T-helper 17 cell (primary cell): ENCODE results near the gene LDLRAD3. TPM values are rescaled to one million over a fixed set of nuclear protein-coding genes. Genes with fewer than 3 reads are reported as not detected.
"Not testable (repeated sequence)": the region's sequence is repeated elsewhere in the genome, so short reads cannot be mapped to it uniquely, and the experiment has no call there.

Experiments used
- ATAC-seq: fragments of 150-1000 bp; cut with Tn5 transposase; 2 replicates; pipeline ENCODE4 v1.10.0; 2021; ENCODE audit warnings: mild to moderate bottlenecking, moderate library complexity
- DNase-seq, 3 donors: peaks; one replicate each; pipeline versions ENCODE4 v3.0.0 to v3.0.0-alpha.2; 2020 to 2021
- H3K9me3 ChIP-seq: one replicate; pipeline ENCODE4 v1.7.0; 2013; ENCODE audit warnings: low read length, mild to moderate bottlenecking; ENCODE audit not compliant: control insufficient read depth, poor library complexity, severe bottlenecking
- H3K27ac Mint-ChIP-seq: one replicate; pipeline ENCODE4 v1.8.0; 2022; ENCODE audit warnings: mild to moderate bottlenecking, moderate library complexity, mixed read lengths
- H3K27me3 Mint-ChIP-seq: one replicate; pipeline ENCODE4 v1.8.0; 2022; ENCODE audit warnings: mixed read lengths
- H3K36me3 Mint-ChIP-seq: one replicate; pipeline ENCODE4 v1.8.0; 2022; ENCODE audit warnings: low read depth, mixed read lengths
- H3K4me1 Mint-ChIP-seq: one replicate; pipeline ENCODE4 v1.8.0; 2022; ENCODE audit warnings: mild to moderate bottlenecking, mixed read lengths
- H3K4me3 Mint-ChIP-seq: one replicate; pipeline ENCODE4 v1.8.0; 2022; ENCODE audit warnings: mild to moderate bottlenecking, moderate library complexity, mixed read lengths
- total RNA-seq, 4 donors: library from RNA in 2 of 4; stranded (reverse) in 2 of 4; gene quantifications; one replicate each; pipeline ENCODE4 v1.2.3 and lab custom pipeline; 2022 to 2026

LDLRAD3 gene
- total RNA-seq, 2 donors from 2014 or later, result 0.42 to 1.4 TPM

DNA sequence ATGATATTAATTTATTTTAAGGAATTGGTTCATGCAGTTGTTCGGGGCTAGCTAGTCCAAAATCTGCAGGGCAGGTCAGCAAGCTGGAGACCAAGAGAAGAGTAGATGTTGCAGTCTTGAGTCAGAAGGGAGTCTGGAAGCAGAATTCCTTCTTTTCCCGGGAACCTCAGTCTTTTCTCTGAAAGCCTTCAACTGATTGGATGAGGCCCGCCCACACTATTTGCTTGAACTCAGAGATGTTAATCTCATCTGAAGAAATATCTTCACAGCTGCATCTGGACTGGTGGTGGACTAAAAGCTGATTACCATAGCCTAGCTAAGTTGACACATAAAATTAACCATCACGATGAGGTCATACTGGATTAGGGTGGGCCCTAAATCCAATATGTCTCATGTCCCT lies 223.2 kb downstream of the LDLRAD3 start:
- Mint-ChIP-seq H3K4me1 (no peaks in the 10 kb centered on the region), H3K4me3 (no peak overlapping the region), H3K36me3 (no peaks in the 10 kb centered on the region), H3K27me3 (peaks cover 8% of the 10 kb centered on the region), H3K27ac (no peak overlapping the region)
- no peak for ATAC-seq
- H3K9me3 ChIP-seq, result no peaks in the 10 kb centered on the region
- no peak for DNase-seq

DNA sequence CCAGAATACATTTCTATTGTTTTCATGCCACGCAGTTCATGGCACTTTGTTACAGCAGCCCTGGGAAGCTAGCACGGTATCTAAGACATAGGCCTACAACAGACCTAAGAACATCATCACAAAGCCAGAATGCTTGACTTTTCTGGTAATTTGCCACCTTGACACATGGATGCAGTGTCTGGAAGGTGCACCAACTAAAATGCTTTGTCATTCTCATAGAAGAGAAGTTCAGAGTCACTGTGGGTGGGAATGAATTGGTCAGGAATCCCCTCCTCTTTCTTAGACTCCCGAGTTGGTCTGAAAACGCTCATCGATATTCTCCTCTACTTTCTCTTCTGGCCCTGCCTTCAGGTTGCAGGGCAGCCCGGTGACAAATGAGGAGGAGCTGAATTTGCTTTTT lies 223.9 kb downstream of the LDLRAD3 start:
- no peak overlapping the region for H3K27ac Mint-ChIP-seq
- DNase-seq (no peak), ATAC-seq (no peak)
- peaks cover 8% of the 10 kb centered on the region for H3K27me3 Mint-ChIP-seq
- no peak overlapping the region for H3K4me3 Mint-ChIP-seq
- H3K36me3 Mint-ChIP-seq, result no peaks in the 10 kb centered on the region
- H3K9me3 ChIP-seq, result no peaks in the 10 kb centered on the region
- H3K4me1 Mint-ChIP-seq, result no peaks in the 10 kb centered on the region

DNA sequence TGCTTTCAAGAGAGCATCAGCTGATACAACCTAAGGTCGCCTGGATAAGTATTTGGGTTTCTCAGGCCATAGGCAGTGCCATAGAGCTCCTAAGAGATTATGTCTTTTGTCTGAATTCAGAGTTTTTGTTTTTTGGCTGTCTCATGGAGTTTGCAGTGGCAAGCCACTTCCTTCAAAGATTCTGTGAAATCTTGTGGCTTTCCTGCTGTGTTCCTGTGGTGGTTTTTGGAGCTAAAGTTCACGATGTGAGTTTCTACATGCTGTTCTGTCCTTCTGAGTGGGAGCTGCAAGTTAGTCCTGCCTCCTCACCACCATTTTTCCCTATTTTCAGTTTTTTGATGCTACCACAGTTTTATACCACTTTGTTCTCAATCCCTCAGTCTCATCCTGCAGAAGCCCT lies 234.0 kb downstream of the LDLRAD3 start:
- DNase-seq, result no peak
- ATAC-seq, result no peak
- Mint-ChIP-seq H3K4me3 (no peak overlapping the region), H3K27me3 (peaks cover 40% of the 10 kb centered on the region), H3K27ac (no peak overlapping the region), H3K4me1 (no peaks in the 10 kb centered on the region), H3K36me3 (peaks cover 2% of the 10 kb centered on the region)
- no peaks in the 10 kb centered on the region for H3K9me3 ChIP-seq

DNA sequence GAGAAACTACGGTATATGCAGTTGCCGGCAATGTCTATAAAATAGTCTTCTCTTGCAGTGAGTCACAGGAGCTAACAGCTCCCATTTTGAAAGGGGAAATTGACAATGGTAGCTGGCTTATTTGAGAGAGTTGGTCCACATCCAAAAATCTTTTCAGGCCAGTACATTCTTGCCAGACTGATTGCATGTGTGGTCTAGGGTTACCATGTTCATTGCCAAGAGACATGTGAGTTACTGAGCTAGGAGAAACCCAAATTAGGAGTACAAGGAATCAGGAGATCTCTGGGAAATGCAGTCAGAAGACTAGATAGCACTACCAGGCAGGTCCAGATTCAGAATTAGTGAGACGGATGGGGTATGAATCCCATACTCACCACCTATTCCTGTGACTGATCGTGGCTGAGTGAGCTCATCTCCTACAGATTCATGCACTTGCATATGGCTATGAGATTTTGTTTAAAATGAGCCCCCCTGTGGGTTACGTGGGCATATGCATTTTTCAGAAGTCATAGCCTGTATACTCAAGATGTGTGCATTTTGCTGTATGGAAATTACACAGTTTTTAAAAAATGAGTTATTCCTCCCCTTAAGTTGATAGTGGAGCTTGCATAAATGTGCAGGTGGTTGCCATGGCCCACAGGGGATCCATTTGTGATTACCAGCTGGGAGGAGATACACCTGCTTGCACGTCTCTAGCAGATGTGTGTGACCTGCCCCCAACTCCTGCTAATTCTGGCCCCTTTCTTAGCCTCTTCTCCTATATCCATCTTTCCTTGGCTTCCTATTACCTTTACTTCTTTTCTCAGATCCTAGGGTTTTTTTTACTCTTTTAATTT lies 242.7 kb downstream of the LDLRAD3 start:
- Mint-ChIP-seq H3K27me3 (peaks cover 27% of the 10 kb centered on the region), H3K4me1 (no peaks in the 10 kb centered on the region), H3K36me3 (peaks cover 4% of the 10 kb centered on the region), H3K27ac (no peak overlapping the region), H3K4me3 (no peak overlapping the region)
- no peaks in the 10 kb centered on the region for H3K9me3 ChIP-seq
- no peak for ATAC-seq
- no peak for DNase-seq

DNA sequence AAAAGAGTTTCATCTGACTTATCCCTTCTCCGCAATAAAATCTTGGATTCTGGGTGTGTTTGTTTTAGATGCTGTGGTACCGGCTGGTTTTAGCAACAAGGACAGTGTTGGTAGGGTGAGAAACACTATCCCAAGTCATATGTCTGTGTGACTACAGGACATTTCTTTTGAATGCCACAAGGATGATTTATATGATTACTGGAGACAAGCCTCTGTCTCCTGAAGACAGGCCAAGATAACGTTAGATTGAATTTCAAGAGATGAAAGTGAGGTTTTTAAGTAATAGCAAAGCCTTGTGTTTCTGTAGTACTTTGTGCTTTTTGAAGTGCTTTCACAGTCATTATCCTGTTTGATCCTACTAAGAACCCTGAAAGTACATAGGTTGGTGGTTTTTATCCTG lies 243.8 kb downstream of the LDLRAD3 start:
- Mint-ChIP-seq H3K27me3 (peaks cover 18% of the 10 kb centered on the region), H3K4me1 (no peaks in the 10 kb centered on the region), H3K4me3 (no peak overlapping the region), H3K36me3 (peaks cover 2% of the 10 kb centered on the region), H3K27ac (no peak overlapping the region)
- ATAC-seq, result no peak
- DNase-seq, result no peak
- no peaks in the 10 kb centered on the region for H3K9me3 ChIP-seq

DNA sequence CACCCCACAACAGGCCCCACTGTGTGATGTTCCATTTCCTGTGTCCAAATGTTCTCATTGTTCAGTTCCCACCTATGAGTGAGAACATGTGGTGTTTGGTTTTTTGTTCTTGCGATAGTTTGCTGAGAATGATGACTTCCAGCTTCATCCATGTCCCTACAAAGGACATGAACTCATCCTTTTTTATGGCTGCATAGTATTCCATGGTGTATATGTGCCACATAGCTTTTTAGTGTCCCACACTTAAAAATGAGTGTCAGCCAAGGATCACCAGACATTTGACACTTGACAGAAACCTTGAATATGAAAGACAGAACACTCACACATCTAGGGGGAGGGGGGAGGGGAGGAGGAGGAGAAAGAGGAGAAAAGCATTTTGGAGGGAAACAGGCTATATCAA lies 245.9 kb downstream of the LDLRAD3 start:
- H3K9me3 ChIP-seq, ATAC-seq, H3K4me3 Mint-ChIP-seq, H3K27ac Mint-ChIP-seq, DNase-seq, H3K36me3 Mint-ChIP-seq, H3K4me1 Mint-ChIP-seq: not testable (repeated sequence)
- H3K27me3 Mint-ChIP-seq, result peaks cover 23% of the 10 kb centered on the region

DNA sequence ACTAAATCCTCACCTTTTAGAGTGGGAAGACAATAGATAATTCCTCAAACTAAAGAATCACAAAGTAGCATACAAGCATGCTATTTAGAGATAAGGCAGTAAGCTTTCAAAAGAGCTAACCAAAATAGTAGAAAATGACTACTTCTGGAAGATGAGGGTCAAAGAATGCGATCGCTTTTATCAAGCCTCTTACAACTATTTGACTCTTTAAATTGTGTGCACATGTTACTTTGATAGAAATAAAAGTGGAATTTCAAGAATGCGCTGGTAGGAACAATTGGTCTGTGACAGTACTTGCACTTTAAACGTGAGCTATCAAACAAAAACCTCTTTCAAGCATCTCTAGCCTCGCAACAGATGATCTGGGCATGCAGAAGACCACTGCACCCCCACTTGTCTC lies 248.1 kb downstream of the LDLRAD3 start:
- no peak overlapping the region for H3K4me3 Mint-ChIP-seq
- no peak for ATAC-seq

DNA sequence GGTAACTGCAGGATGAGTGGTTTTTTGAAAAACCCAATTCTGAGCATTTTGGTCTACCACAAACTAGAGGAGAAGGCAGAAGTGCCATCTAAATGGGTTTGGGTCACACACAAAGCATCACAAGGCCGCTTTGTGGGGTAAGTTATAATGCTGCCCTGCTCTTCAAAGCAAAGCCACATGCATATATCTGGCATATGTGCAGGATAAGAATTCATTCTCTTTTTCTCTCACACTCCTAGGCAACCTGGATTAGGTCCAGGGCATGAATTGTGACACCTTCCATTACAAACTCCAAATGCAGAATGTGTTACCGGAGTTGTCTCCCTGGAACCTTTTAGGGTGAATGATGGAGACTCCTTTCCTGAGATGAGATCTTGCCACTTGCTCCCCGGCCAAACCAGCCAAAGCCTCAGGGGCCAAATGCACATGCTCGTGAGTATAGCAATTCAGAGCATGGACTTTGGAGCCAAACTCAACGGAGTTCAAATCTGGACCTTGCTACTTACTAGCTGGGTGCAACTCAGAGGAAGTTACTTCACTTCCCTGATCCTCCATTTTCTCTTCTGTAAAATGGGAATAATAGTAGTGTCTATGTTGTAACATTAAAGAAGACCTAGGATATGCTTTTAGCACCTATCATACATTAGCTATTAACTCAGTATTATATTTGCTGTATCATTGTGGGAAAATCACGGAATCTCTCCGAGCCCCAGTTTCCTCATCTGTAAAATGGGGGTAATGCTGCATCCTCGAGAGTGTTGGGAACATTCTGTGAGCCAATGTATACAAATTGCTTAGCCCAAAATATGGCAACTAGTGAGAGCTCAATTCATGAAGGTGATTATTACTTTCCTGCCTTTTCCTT lies 248.8 kb downstream of the LDLRAD3 start:
- H3K9me3 ChIP-seq, result no peaks in the 10 kb centered on the region
- ATAC-seq, result no peak
- no peak overlapping the region for H3K27ac Mint-ChIP-seq
- H3K4me3 Mint-ChIP-seq, result no peak overlapping the region
- no peaks in the 10 kb centered on the region for H3K36me3 Mint-ChIP-seq
- no peak for DNase-seq
- H3K27me3 Mint-ChIP-seq, result peaks cover 19% of the 10 kb centered on the region
- peaks cover 4% of the 10 kb centered on the region for H3K4me1 Mint-ChIP-seq

More for the DNA sequence above, 248.1 kb downstream of the LDLRAD3 start:
- peaks cover 23% of the 10 kb centered on the region for H3K27me3 Mint-ChIP-seq
- H3K36me3 Mint-ChIP-seq, result no peaks in the 10 kb centered on the region
- H3K9me3 ChIP-seq, result no peaks in the 10 kb centered on the region
- peaks cover 4% of the 10 kb centered on the region for H3K4me1 Mint-ChIP-seq
- DNase-seq, result no peak
- H3K27ac Mint-ChIP-seq, result no peak overlapping the region

DNA sequence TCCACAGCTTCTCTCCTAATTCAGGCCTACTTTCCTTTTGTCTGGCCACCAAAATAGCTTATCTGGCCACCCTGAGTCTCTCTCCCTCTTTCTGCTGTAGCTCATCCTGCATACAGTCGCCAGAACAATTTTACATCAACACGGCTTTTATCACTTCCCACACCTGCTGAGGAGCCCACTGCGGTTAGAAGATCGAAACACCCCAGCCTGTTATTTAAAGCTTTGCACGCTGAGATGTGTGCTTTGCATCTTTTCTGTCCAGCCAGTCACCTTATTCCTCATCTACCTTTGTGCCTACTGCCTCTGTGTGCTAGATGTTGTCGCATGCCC lies 249.4 kb downstream of the LDLRAD3 start:
- H3K27ac Mint-ChIP-seq, result no peak overlapping the region
- no peaks in the 10 kb centered on the region for H3K36me3 Mint-ChIP-seq
- DNase-seq, result no peak
- peaks cover 4% of the 10 kb centered on the region for H3K4me1 Mint-ChIP-seq
- H3K4me3 Mint-ChIP-seq, result no peak overlapping the region
- H3K27me3 Mint-ChIP-seq, result peaks cover 15% of the 10 kb centered on the region
- H3K9me3 ChIP-seq, result no peaks in the 10 kb centered on the region
- ATAC-seq, result no peak

DNA sequence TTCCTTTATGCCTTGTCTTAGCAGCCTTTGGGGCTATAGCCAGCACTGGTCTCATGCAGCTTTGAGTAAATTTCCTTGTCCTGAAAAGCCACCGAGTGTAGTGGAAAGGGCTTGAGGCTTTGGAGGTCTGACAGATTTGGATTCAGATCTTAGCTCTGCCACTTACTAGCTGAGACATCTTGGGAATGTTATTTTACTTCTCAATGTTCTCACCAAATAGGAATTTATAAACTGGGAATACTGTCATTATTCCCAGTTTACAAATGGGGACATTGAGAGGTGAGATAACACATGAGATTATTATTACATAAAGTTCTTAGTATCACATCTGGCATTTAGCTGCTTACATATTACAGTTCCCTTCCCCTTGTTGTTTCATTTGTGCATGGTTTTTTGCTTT lies 249.9 kb downstream of the LDLRAD3 start:
- no peak overlapping the region for H3K27ac Mint-ChIP-seq

DNA sequence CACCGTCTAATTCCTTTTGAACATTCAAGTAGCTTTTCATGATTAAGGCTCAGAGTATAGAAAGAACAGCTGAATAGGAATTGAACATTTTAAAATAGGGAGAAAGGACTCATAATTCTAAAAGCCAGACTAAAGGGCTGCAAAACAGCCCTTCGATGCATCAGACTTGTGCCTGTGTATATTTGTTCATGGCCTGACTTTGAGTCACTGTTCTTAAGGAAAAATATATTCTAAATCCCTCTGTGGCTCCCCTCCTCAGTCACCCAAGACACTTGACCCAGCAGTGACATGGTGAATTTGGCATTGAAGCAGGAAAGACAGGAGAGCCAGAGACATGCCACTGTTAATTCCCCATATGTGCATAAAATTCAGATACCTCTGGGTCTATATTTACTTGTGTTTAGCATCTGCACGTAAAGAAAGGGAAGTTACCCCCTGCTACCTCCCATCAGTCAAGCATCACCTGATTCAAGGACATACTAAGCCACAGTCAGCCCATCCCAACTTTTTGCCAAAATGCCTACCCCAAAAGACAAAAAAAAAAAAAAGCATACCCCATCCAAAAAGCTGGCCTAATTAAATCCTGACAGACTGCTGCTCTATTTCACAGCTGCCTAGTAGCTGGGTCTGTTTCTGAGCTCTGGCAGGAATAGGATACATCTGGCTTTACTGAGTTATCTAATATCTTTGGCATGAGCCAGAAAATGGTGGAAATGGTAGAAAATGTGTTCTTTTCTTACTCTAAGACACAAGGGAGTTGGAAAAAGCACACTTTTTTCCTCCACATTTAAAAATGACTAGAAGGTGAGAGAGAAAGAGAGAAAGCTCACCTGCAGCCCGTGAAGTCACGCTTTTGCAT lies 251.9 kb downstream of the LDLRAD3 start:
- H3K27me3 Mint-ChIP-seq, result peaks cover 27% of the 10 kb centered on the region
- no peaks in the 10 kb centered on the region for H3K9me3 ChIP-seq
- no peak for ATAC-seq
- H3K36me3 Mint-ChIP-seq, result no peaks in the 10 kb centered on the region
- H3K27ac Mint-ChIP-seq, result no peak overlapping the region
- no peak for DNase-seq
- H3K4me3 Mint-ChIP-seq, result no peak overlapping the region
- H3K4me1 Mint-ChIP-seq, result peaks cover 4% of the 10 kb centered on the region

More for the DNA sequence above, 249.9 kb downstream of the LDLRAD3 start:
- H3K4me1 Mint-ChIP-seq, result peaks cover 4% of the 10 kb centered on the region
- no peak for DNase-seq
- no peaks in the 10 kb centered on the region for H3K36me3 Mint-ChIP-seq
- no peak for ATAC-seq
- no peaks in the 10 kb centered on the region for H3K9me3 ChIP-seq
- peaks cover 19% of the 10 kb centered on the region for H3K27me3 Mint-ChIP-seq
- no peak overlapping the region for H3K4me3 Mint-ChIP-seq

DNA sequence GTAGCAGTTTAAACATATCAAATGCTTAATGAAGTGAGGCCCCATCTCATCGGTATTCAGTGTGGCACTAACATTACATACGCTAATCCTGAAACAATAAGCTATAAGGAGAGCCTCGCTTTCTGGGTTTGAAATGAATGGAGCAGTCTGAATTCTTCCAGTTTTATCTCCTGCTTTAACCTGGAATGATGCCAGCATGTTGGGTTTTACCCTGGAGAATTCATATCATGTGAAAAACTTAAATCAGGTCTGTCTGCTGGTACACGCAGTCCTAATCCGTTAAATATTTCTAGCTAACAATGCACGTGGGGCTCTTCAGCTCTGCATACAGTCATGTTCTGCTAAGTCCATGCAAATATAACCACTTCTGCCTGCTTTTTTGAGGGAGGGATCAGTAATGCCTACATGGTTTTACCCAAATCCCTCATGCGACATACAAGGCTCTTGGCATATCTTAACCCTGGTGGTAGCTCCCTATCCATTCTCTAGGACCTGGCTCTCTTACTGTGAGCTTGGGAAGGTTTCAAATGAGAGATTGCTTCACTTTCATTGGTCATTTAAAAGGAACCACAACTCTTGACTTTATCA lies 252.6 kb downstream of the LDLRAD3 start:
- ATAC-seq (no peak), DNase-seq (no peak)
- no peaks in the 10 kb centered on the region for H3K36me3 Mint-ChIP-seq
- peaks cover 4% of the 10 kb centered on the region for H3K4me1 Mint-ChIP-seq
- H3K27me3 Mint-ChIP-seq, result peaks cover 27% of the 10 kb centered on the region
- H3K4me3 Mint-ChIP-seq, result no peak overlapping the region
- no peak overlapping the region for H3K27ac Mint-ChIP-seq
- H3K9me3 ChIP-seq, result no peaks in the 10 kb centered on the region

DNA sequence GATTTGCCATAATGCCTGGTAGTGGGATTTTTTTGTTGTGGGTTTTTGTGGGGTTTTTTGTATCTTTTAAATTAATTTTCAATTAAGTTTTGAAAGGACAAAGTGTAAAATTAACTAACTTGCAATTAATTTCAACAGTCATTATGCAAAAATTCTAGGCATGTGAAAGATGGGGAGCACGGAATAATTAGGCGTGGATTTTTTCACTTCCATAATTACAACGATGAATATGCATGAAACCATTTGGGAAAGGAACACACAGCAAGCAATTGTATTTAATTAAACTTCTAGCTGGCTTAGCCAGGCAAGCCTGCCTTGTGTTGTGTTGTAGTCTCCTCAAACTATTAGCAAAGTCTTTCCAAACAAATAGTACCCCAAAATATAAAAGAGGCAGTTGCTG lies 257.5 kb downstream of the LDLRAD3 start:
- H3K9me3 ChIP-seq, result no peaks in the 10 kb centered on the region
- H3K27ac Mint-ChIP-seq, result no peak overlapping the region
- peaks cover 31% of the 10 kb centered on the region for H3K27me3 Mint-ChIP-seq
- DNase-seq (no peak), ATAC-seq (no peak)
- no peak overlapping the region for H3K4me3 Mint-ChIP-seq
- H3K36me3 Mint-ChIP-seq, result no peaks in the 10 kb centered on the region
- H3K4me1 Mint-ChIP-seq, result no peaks in the 10 kb centered on the region
